ENCODE measurements around the gene DAPK1.
"Not testable (repeated sequence)": the region's sequence is repeated elsewhere in the genome, so short reads cannot be mapped to it uniquely, and the experiment has no call there.

The DAPK1 gene

DNA sequence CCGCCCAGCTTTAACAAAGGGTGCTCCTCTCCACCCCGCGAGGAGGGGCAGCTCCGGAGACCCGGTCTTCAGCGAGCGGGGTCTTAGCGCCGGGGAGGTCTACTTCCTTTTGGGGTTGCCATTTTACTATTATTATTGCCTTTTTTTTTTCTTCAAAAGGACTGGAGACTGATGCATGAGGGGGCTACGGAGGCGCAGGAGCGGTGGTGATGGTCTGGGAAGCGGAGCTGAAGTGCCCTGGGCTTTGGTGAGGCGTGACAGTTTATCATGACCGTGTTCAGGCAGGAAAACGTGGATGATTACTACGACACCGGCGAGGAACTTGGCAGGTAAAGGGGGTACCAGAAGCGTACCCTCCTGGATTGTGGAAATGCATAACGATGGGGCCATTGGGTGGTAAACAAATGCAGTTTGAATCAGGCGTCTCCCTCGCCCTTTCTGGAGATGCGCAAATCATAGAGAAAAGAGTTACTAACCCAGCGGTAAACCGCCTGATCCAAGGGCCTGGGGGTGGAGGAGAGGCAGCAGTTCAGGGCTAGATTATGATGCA lies 1.2 kb downstream of the DAPK1 start:
- no peak for DNase-seq

DNA sequence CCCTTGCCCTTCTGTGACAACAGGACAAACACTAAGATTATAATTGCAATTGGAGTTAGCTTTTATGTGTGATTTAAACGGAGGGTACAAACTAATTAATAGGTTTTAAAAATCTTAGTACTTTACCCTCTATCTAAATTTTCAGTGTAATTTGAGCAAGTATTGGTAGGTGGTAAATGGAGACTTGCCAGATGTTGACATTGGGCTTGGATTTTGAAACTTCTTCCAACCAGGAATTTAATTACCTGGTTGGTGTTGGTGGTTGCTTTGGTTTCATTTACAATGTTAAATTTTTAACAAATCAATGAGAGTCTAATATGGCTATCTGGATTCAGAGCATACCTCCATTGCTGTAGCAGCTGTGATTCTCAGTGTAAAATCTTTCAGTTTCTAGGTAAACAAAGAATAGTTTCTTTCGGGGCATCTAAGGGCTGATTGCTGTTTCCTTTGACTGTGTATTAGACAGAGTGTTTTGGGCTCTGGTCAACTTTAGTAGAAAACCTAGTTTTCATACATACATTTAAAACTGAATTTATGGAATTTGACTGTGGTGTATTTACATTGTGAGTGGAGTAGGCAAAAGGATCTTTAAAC lies 1.9 kb downstream of the DAPK1 start:
- no peak for DNase-seq

DNA sequence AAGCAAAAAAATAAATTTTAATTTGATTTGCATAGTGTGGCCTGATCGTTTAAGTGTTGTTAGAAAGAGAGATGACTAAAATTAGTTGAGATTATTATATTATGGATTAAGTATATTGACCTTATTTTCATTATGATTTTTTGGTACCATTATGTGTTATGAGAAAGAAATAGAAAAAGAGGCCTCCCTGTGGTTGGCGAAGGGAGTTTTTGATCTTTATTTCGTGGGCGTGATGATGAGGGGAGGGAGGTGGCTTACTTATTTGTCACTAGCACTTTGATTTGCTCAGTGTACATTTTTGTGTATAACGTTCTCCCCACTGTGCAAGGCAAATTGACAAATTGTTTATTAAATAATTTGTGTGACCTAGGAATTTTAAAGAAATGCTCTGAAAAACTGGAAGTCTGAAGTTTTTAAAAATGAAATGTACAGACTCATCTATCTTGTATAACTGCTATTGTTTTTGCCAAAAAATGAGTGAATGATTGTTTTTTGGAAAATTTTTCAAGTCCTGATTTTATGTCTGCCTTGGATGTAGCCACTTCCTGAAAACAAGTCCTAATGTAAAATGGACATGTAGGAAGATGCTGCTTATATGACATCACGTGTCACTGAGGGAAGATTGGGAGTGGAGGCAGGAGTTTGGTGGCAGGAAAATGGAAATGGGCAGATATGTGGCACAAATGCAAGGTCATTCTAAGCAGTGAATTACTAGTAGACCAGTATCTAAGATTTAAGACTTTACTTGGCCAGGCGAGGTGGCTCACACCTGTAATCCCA lies 3.0 kb downstream of the DAPK1 start:
- no peak for DNase-seq

DNA sequence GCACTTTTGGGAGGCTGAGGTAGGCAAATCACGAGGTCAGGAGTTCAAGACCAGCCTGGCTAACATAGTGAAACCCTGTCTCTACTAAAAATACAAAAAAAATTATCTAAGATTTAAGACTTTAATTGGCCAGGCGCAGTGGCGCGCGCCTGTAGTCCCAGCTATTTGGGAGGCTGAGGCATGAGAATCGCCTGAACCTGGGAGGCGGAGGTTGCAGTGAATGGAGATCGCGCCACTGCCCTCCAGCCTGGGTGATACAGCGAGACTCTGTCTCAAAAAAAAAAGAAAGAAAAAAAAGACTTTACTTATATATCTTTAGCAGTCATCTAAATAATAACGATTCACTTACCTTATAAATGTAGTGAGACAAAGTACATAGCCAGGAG lies 3.6 kb downstream of the DAPK1 start:
- not testable (repeated sequence) for DNase-seq

DNA sequence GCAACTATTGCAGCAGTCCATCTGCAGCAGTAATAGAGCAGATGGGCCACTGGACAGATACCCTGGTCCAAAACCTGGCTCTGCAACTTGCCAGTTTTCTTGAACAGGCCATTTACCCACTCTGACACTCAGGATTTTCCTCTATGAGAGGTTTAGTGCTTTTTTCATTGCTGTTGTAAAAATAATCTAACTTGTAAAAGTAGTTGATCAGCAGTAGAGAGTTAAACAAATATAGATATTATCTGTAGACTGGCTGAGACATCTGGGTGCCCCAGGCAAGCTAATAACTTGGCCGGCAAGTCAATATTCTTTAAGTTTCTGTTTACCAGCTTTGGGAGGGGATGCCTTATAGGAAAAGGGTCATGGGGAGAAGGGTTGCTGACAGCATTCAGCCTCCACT lies 4.1 kb downstream of the DAPK1 start:
- DNase-seq = no peak

DNA sequence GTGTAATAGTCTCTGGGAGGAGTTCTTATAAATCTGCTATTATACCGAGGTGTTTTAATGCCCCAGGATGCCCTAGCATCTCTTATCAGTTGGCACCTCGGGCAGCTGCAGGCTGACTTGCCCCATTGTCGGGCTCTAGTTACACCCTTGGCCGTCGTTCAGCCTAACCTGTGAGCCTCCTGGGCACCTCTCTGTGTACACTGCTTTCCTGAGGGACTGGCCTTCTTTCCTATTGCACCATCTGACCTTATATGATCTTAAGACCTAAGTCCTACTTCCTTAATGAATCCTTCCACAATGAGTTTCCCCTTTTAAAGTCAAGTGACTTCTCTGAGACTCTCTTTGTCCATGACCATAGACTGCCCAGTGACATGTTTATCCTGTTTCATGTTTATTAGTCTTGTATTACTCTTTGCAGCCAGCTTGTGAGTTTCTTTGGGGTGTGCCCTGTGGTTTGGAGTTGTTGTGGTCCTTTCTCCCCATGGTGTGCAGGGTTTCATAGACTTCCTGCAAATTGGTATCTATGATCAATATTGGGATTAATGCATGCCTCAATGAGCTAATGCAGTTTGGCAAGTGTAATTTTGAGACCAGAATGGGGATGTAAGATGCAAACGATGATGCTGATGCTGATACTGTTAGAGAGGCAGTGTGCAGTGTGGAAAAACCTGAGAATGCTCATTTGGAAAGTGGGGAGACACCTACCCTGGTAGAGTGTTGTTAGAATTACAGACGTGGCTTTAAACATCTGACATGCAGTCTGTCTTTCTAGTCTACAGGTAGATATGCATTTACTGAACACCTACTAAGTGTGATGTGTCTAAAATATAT lies 4.9 kb downstream of the DAPK1 start:
- DNase-seq = peak; percentile 51

DNA sequence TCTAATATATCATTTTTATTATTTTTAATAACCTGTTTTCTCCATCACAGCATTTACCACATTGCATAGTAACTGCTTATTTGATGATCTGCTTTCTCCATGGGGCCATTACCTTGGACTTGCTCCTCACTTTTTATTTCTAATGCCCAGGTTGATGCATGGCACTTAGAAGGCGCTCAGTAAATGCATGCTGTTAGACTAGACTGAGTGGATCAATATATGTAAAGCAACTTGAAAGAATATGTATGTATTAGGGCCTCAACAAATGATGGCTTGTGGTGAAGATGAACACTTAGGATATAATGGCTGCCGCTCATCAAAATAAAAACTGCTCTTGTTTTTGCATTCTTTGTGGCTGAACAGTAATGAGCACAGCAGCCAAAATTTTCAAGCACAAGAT lies 5.8 kb downstream of the DAPK1 start:
- DNase-seq = no peak

DNA sequence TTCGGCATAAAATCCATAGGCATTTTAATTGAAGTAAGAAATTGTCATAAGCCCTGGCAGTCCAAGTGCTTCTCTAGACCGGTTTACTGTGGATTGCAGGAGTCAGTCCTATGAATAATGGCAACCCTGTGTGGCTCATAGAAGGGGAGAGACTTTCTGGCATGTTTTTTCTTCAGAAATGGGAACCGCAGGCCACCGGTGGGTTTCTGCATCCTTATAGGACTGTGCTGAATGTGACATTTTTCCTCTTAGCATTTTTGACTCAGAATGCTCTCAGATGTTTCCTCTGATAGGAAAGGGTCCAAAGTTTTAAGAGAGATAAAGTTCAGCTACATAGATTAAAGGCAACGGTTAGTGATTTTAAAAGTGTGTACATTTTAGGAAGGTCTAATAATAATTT lies 6.3 kb downstream of the DAPK1 start:
- no peak for DNase-seq

DNA sequence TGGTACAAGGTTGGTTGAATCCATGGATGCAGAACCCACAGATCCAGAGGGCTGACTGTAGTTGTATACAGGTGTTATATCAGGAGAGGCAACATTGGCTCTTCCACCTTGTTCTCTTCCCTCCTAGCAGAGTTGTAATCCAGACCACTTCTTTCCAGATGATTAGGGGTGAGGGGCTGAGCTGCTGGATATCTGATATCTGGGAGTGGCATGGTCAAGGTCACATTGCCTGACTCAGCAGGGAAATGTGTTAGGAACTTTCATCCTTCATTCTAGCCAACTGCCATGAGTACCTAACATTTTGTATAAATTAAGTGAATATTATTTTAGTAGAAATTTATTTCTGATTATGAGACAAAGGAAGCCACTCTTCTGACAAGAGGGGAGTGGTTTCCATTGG lies 7.3 kb downstream of the DAPK1 start:
- DNase-seq = no peak

DNA sequence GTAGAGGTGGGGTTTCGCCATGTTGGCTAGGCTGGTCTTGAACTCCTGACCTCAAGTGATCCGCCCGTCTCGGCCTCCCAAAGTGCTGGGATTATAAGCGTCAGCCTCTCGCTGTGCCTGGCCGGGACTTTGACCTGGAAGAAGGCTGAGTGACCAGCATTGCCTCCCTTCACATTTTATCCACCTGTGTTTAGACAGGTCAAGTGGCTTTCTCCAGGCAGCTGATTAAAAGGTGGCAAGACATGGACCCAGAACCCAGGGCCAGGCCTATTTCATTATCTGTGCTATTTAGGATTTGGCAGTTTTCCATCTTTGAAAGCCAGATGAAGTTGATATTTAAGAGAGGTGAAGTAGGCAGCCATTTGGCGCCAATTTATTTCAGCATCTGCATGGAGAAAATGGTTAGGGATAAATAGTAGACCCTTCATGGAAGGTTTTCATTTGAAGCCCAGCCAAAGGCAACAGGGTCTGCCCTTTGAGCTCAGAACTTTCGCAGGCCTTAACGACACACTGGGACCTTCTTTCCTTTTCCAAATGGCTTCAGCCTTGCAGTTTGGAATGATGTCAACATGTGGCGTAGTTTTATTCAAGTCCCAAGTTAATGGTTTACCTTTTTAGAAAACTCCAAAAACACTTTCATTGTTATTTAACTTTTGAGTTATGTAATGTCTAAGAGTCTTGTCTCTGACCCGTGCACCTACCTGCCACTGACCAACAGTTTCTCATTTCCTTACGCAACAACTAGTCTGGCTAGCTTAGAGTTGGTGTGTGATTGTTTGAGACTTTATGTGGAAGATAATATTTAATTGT lies 8.4 kb downstream of the DAPK1 start:
- DNase-seq = no peak

DNA sequence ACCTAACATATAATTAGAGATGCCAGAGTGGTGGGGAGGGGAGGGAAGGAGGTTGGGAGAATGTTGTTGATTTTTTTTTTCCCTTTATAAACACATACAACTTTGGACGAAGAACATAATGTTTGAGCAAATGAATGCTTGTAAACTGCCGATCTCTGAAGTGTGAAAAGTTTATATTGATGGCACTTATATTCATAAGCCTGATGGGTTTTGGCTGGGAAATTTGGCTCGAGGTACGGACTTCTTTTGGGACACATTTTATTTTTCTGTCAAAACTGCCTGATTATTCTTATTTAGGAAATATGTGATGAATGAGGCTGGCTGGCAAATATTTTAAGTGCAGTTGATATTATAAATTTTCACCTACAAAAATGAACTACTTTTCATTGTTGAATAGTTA lies 9.9 kb downstream of the DAPK1 start:
- DNase-seq = no peak

DNA sequence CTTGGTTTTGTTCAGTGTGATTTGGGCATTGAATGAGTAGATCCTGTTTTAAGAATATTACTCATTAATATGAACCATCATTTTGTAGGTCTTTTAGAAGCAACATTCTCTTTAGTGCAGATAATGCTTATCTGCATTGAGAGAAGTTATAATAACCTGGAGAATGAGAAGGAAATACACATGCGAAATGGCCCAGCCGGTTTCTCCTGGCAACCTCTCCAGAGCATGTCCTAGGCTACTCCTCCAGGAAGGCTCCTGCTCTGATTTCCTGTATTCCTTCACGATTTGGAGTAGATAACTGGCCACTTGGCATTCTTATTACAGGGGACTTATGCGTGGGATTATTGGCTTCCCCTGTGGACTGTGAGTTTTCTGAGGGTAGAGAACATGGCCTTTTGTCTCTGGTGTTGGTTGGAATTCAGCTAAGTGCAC lies 12.6 kb downstream of the DAPK1 start:
- no peak for DNase-seq

DNA sequence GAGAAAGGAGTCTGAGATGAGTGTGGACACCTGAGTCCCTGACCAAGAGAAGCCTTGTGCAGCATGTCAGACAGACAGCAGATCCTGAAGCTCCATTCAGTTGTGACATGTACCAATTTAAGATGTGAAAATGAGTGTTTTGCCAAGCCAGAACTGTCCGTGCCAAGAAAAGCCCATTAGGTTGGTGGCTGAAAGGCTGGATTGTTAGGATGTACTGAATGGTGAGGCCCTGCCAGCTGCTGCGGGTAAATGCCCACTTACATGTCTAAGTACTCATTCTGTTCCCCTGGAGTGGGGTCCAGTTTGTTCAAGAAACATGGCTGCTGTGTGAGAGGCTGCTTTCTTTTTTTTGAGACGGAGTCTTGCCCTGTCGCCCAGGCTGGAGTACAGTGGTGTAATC lies 14.6 kb downstream of the DAPK1 start:
- peak; percentile 91 for DNase-seq

DNA sequence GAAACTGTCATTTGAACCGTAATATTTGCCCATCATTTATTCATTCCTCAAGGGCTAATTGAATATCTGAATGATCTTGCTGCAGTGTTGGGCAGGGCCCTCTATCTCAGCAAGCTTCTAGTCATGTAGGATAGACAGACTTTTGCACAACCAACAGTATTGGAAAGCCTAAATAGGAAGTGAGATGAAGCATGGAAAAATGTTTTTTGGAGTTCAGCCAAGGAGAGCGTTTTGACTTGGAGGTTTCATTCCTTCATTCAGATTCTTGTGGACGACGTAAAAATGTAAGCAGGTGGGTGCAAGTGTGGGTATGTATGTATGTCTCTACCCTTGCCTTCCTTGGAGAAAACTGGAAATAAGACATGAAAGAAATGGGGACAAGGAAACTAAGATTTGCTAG lies 15.5 kb downstream of the DAPK1 start:
- DNase-seq = no peak

DNA sequence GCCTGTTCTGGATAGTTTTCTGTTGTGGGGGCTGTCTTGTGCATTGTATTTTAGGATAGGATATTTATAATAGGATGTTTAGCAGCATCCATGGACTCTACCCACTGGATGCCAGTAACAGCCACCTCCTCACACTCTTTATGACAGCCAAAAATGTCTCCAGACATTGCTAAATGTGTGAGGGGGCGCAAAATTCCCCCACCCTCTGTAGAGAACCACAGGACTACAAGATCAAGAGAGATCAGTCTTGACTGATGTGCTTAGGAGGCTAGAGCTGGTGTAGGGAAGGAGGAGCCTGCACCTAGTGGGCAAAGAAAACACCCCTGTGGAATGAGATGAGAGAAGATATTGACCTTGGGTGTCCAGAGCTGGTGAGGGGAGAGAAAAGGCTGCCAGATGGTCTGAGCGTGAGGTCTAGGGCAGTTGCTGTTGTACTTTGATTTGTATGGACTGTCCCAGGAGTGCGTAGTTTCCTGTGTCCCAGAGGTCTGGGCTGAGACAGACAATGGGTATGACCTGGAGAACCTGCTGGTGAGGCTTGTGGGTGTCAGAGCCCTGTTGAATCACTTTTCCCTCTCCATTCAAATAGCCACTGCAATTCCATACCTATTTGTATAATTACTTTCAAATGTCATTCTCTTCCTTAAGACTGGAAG lies 16.3 kb downstream of the DAPK1 start:
- DNase-seq = no peak

DNA sequence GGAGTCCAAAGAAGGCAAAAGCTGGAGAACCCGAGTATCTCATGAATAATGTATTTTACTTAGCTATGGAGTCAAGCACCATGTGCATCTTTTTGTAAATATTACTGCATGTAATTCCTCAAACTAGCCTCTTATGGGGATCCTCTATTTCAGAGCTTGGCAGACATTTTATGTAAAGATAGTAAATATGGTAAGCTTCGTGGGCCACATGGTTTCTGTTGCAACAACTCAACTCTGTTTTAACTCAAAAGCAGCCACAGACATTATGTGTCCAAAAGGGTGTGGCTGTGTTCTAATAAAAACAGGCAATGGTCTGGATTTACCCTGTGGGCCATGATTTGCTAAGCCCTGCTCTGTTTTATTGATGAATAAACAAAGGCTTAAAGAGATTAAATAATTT lies 17.3 kb downstream of the DAPK1 start:
- no peak for DNase-seq

DNA sequence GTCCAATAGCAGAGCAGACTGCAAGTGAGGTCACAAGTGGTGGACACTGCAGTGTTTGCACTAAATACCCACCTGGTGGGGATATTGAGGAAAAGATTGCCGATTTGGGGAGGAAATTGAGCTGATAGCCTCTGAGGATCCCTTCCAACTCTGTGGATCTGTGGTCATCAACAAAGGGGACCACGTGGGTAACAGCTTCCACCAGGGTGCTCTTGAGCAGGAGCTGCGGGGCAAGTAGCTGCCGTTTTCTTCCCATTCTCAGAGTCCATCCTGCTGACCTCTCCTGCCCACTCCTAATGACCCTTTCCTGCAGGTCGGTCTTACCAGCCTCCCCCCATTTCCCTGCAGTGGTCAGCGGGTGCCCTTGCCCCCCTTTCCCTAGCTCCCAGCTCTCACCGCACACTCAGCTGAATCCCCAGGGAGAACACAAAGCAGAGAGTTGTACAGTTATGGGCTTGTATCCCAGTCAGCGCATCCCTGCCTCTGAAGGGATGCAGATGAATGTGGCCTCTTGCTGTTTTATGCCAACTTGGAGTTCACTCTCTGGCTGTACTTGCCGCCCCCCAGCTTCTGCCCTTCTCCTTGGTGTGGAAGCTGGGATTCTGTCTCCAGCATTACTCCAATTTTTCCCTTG lies 18.0 kb downstream of the DAPK1 start:
- DNase-seq = no peak

DNA sequence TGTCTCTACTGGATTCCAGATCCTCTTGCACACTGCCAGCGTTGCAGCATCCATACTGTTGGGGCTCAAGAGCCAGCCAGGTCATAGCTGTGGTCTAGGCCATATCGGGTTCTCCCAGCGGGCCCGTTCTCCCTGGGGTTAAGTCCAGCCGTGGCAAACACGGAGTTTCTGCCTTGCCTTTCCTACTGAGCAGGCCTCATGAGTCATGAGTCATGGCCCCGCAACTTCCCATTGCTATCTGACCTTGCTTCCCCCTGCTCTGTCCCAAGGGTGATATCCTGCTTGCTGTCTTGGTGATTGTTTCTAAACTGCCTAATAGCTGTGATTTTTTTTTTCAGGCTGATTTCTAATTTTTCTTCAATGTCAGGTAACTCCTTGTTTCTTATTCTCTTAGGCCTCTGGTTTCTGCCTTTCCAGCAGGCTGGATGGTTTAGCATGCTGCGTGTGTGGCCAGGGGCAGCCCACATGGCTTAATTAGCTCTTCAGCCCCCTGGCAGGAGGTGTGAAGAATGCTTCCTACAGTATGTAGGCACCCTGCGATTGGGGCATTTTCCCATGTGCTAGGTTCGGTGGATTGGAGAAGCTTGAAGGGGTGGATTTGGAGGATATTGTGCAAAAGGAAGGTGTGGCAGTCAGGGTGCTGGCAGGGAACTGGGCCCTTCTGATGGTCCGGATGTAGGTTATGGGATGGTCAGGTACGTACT lies 18.7 kb downstream of the DAPK1 start:
- DNase-seq = no peak

DNA sequence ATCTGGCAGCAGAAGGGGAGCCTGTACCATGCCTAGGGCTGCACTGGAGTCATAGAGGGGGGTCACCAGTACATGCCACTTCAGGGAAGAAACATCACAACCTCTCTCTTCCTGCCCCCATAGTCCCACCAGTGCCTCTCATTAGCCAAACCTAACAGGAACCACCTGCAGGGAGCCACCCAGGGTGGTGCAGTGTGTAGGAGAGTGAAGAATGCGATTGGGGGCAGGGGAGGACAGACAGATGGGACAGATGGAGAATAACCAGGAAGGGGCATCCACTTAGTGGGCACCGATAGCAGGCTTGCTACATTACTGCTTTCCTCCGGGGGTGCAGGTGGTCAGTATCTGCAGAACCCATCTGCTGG lies 19.2 kb downstream of the DAPK1 start:
- no peak for DNase-seq

DNA sequence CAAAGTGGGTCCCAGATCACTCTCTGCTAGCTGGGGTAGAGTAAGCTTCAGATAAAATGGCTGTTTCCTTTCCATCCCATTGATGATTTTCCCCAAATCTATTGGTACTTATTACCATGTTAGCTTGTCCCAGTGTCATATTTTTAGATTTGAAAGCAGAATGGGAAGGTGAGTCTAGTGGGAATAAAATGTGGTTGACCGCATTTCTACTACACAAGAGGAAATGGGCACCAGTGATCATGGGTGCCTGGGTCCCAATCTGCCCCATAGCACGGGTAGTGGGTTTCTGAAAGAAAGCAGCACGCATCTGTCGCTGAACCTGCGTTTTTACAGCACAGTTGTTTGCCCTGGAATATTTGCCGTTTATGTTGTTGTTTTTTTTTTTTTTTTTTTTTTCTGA lies 20.1 kb downstream of the DAPK1 start:
- DNase-seq = no peak

DNA sequence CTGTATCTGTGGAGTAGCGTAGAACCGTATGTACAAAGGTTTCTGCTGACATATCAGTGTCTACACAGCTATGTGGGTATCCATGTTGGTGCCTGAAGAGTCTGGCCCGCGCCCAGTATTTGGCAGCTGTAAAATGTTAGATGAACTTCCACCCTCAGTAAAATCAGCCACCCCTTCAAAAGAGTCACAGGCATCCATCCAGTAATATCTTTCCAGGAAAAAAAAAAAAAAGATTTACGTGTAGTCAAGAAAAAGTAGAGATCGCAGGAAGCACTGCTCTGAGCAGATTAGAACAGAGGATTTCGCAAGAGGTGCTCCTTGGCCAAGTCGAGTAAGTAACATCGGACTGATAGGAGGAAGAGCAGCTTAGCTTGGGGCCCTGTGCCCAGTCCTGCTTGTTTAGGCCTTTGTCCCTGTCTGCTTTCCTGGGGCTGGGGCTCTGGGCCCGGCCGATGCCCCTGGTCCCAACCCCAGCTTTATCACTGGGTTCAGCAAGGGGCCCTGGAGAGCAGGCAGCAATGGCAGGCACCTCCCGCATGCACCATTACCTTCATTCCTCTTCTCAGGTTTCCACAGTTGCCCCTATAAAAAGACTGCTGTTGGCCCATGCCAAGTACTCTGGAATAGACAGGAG lies 21.2 kb downstream of the DAPK1 start:
- no peak for DNase-seq

Data from NCI-H2029 treated with DMSO at 0.1 percent for 48 hours (cell line).